T-helper 17 cell (primary cell): ENCODE measurements around the gene CA5A. TPM values are rescaled to one million over a fixed set of nuclear protein-coding genes. Genes with fewer than 3 reads are reported as not detected.

Source experiments
- ATAC-seq: fragments of 150-1000 bp; cut with Tn5 transposase; 2 replicates; pipeline ENCODE4 v1.10.0; 2021; ENCODE audit warnings: mild to moderate bottlenecking, moderate library complexity
- DNase-seq, 3 donors: peaks; one replicate each; pipeline versions ENCODE4 v3.0.0 to v3.0.0-alpha.2; 2020 to 2021
- H3K9me3 ChIP-seq: one replicate; pipeline ENCODE4 v1.7.0; 2013; ENCODE audit warnings: low read length, mild to moderate bottlenecking; ENCODE audit not compliant: control insufficient read depth, poor library complexity, severe bottlenecking
- H3K27ac Mint-ChIP-seq: one replicate; pipeline ENCODE4 v1.8.0; 2022; ENCODE audit warnings: mild to moderate bottlenecking, moderate library complexity, mixed read lengths
- H3K27me3 Mint-ChIP-seq: one replicate; pipeline ENCODE4 v1.8.0; 2022; ENCODE audit warnings: mixed read lengths
- H3K36me3 Mint-ChIP-seq: one replicate; pipeline ENCODE4 v1.8.0; 2022; ENCODE audit warnings: low read depth, mixed read lengths
- H3K4me1 Mint-ChIP-seq: one replicate; pipeline ENCODE4 v1.8.0; 2022; ENCODE audit warnings: mild to moderate bottlenecking, mixed read lengths
- H3K4me3 Mint-ChIP-seq: one replicate; pipeline ENCODE4 v1.8.0; 2022; ENCODE audit warnings: mild to moderate bottlenecking, moderate library complexity, mixed read lengths
- total RNA-seq, 4 donors: library from RNA in 2 of 4; stranded (reverse) in 2 of 4; gene quantifications; one replicate each; pipeline ENCODE4 v1.2.3 and lab custom pipeline; 2022 to 2026

CA5A gene
- total RNA-seq, 2 donors from 2014 or later, result not detected

DNA sequence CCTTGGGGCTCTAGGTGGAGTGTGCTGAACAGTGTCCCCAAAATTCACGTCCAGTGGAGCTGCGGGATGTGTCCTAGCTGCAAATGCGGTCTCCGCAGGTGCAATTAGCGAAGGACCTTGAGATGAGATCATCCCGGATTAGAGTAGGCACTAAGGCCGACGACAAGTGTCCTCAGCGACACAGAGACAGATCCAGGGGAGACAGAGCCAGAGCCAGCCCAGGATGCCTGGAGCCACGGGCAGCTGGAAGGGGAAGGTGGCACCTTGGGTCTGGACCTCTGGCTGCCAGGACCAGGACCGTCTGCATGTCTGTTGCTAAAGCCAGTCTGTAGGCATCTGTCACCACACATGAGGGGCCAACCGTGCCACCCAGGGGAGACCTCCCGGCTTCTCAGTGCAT, 91.5 kb downstream of the CA5A start:
- no peak for DNase-seq
- Mint-ChIP-seq H3K27me3 (no peaks in the 10 kb centered on the region), H3K4me3 (no peak overlapping the region), H3K36me3 (no peaks in the 10 kb centered on the region), H3K4me1 (peaks cover 6% of the 10 kb centered on the region), H3K27ac (no peak overlapping the region)
- no peak for ATAC-seq
- no peaks in the 10 kb centered on the region for H3K9me3 ChIP-seq

DNA sequence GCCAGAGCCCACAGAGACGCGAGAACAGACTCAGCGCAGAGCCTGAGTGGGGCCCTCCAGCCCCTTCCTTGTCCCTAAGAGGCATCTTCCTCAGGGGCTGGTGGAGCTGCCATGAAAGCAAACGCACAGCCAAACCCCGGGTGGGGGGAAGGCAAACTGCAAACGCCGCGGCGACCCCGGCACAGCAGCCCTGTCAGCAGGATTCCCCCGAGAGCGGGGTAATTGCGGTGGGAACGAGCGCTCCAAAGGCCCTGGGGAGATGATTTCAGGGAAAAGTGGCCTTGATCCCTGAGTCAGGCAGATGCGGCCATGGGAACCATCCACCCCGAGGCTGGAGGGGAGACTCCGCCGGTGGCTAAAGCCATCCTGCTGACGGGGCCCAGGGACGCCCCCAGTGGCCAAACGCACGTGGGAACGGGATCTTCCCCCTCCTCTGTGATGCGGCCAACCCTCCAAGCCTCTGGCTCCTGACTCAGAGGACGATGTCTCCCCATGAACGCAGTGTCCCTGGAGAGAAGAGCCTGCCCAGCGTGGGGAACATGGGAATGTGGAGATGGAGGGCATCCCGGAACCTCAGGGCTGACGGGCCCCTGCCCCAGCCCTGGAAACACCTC, 92.1 kb downstream of the CA5A start:
- H3K4me1 Mint-ChIP-seq, result peaks cover 6% of the 10 kb centered on the region
- no peak overlapping the region for H3K27ac Mint-ChIP-seq
- no peaks in the 10 kb centered on the region for H3K27me3 Mint-ChIP-seq

GRCh38 chr16:87843678-87844105, 92.6 kb downstream of the CA5A start:
- no peaks in the 10 kb centered on the region for H3K9me3 ChIP-seq
- no peaks in the 10 kb centered on the region for H3K27me3 Mint-ChIP-seq
- peaks cover 3% of the 10 kb centered on the region for H3K4me1 Mint-ChIP-seq
- H3K4me3 Mint-ChIP-seq, result no peak overlapping the region
- ATAC-seq (no peak), DNase-seq (no peak)
- peak overlapping the region; percentile 21 for H3K27ac Mint-ChIP-seq
- no peaks in the 10 kb centered on the region for H3K36me3 Mint-ChIP-seq

More for the DNA sequence above, 92.1 kb downstream of the CA5A start:
- DNase-seq (no peak), ATAC-seq (no peak)
- H3K9me3 ChIP-seq, result no peaks in the 10 kb centered on the region
- Mint-ChIP-seq H3K36me3 (no peaks in the 10 kb centered on the region), H3K4me3 (no peak overlapping the region)

- Mint-ChIP-seq H3K27ac (no peak overlapping the region), H3K36me3 (no peaks in the 10 kb centered on the region), H3K4me1 (no peaks in the 10 kb centered on the region), H3K4me3 (no peak overlapping the region), H3K27me3 (no peaks in the 10 kb centered on the region)
- ATAC-seq, result no peak
- no peak for DNase-seq
- H3K9me3 ChIP-seq, result no peaks in the 10 kb centered on the region
Observed at GRCh38 chr16:87842209-87842869, 94.0 kb downstream of the CA5A start.

DNA sequence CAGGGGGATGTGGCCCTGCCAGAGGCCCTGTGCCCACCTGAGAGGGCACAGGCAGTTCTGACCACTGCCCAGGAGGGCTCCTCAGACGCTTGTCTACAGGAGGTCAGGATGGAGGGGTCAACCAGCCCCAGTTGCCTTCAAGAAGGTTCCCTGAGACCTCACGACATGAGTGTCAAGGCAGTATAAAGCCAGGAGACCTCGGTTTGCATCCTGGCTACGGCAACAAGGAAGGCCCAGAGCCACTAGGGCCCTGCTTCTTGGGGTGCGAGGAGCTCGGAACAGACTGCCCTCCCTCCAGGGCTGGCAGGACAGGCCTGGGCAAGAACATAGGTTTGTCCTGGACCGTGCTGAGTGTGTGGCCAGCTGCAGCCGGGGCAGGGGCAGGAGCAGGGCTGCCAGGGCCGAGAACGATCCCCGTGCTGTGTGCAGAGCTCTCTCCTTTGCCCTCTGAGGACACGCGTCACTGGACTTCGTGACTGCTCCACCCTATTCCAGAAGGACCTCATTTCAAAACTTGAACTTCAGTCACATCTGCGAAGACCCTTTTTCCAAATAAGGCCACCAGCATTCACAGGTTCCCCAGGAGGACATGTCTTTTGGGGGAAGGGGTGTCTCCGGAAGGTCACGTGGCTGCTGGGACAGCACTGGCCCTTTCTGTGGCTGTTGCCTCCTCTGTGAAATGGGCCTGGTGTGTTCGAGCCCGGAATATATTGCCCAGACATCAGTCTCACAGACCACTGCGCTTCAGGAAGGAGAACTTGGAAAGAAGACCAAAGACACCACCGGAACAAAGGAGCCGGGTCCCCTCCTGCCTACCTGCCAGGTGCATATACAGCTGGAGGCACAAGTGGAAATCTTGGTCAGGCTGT, 94.8 kb downstream of the CA5A start:
- no peaks in the 10 kb centered on the region for H3K9me3 ChIP-seq
- ATAC-seq (no peak), DNase-seq (no peak)
- Mint-ChIP-seq H3K27me3 (no peaks in the 10 kb centered on the region), H3K27ac (peak overlapping the region; percentile 54), H3K4me1 (no peaks in the 10 kb centered on the region), H3K4me3 (no peak overlapping the region), H3K36me3 (peaks cover under 1% of the 10 kb centered on the region)

- no peak for ATAC-seq
- Mint-ChIP-seq H3K27me3 (no peaks in the 10 kb centered on the region), H3K4me1 (no peaks in the 10 kb centered on the region)
Observed at GRCh38 chr16:87840271-87840978, 95.9 kb downstream of the CA5A start.

GRCh38 chr16:87839542-87840270, 96.6 kb downstream of the CA5A start:
- DNase-seq (no peak), ATAC-seq (no peak)
- no peaks in the 10 kb centered on the region for H3K9me3 ChIP-seq
- no peaks in the 10 kb centered on the region for H3K4me1 Mint-ChIP-seq
- H3K27ac Mint-ChIP-seq, result peak overlapping the region; percentile 60
- H3K36me3 Mint-ChIP-seq, result peaks cover 4% of the 10 kb centered on the region
- no peaks in the 10 kb centered on the region for H3K27me3 Mint-ChIP-seq
- no peak overlapping the region for H3K4me3 Mint-ChIP-seq

More at GRCh38 chr16:87840271-87840978, 95.9 kb downstream of the CA5A start:
- Mint-ChIP-seq H3K4me3 (no peak overlapping the region), H3K36me3 (peaks cover 4% of the 10 kb centered on the region), H3K27ac (peak overlapping the region; percentile 60)
- DNase-seq, result no peak
- no peaks in the 10 kb centered on the region for H3K9me3 ChIP-seq

DNA sequence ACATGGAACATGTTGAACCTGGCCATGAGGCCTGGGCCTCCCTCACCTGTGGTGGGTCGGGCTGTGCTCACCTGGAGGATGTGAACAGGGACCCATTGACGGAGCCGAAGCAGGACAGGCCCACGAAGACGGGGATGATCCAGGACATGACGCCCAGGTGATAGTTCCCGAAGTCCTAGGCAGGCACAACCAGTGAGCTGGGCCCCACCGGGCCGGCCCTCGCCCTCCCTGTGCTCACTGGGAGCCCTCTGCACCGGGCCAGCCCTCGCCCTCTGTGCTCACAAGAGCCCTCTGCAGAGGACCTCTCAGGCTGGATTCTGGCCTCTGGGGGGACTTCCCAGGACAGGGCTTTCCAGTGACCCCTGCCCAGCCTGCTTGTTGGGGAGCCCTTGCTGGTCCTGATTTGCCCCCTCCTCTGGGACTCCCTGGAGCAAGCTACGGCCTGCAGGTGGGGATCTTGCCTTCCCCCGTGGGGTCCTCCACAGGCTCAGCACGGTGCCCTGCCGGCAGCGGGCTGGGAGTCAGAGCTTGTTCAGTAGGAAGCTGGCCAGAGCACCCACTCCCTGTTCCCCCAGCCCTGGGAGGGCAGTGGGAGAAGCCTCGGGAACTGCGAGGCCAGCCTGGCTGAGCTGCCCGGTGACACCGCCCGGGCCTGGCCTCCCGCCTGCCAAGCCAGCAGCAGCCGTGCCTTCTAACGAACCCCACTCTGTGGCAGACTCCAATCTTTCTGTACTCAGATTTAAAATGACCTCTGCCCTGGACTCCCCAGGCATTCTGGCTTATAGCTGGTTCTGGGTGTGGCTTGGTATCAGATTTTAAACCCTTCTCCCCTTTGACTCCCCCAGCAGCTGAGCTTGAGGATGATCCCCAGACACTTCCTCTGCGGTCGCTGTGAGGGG, 97.4 kb downstream of the CA5A start:
- DNase-seq (no peak), ATAC-seq (no peak)
- H3K27ac Mint-ChIP-seq, result no peak overlapping the region
- H3K4me3 Mint-ChIP-seq, result no peak overlapping the region
- H3K27me3 Mint-ChIP-seq, result no peaks in the 10 kb centered on the region
- H3K4me1 Mint-ChIP-seq, result no peaks in the 10 kb centered on the region
- H3K36me3 Mint-ChIP-seq, result peaks cover 4% of the 10 kb centered on the region
- H3K9me3 ChIP-seq, result no peaks in the 10 kb centered on the region

Other genes with a start within 250 kb of the CA5A start
- 10 to 100 TPM; 67.7 to 93.3 TPM for gene KLHDC4, start 170.5 kb downstream of the CA5A start, total RNA-seq
- 10 to 100 TPM; 50.4 to 53.9 TPM for gene SLC7A5, start 67.0 kb downstream of the CA5A start, total RNA-seq
- 10 to 100 TPM; 46.9 to 47.9 TPM for gene BANP, start 14.9 kb upstream of the CA5A start, total RNA-seq